Esophagus (tissue), 2 donors: Measurements from ENCODE around the gene DKKL1. TPM values are rescaled to one million over a fixed set of nuclear protein-coding genes. Genes with fewer than 3 reads are reported as not detected.

Experiments
- H3K27ac ChIP-seq, 2 donors: one replicate each; pipeline ENCODE4 v1.5.1; 2013; ENCODE audit warnings: low read depth in 2 of 2, mild to moderate bottlenecking in 2 of 2, inconsistent platforms in 1 of 2, low read length in 1 of 2, moderate library complexity in 1 of 2
- H3K27me3 ChIP-seq, 2 donors: one replicate each; pipeline ENCODE4 v1.6.1; 2013; ENCODE audit warnings: low read length in 2 of 2, control low read depth in 1 of 2, mild to moderate bottlenecking in 1 of 2; ENCODE audit not compliant: insufficient read depth in 2 of 2, control insufficient read depth in 1 of 2
- H3K36me3 ChIP-seq, 2 donors: one replicate each; pipeline ENCODE4 v1.6.1; 2013; ENCODE audit warnings: low read length in 1 of 2; ENCODE audit not compliant: control insufficient read depth in 2 of 2, insufficient read depth in 2 of 2
- H3K4me1 ChIP-seq, 2 donors: one replicate each; pipeline ENCODE4 v1.6.1; 2013; ENCODE audit warnings: low read length in 1 of 2; ENCODE audit not compliant: control insufficient read depth in 2 of 2, insufficient read depth in 2 of 2
- H3K4me3 ChIP-seq, 2 donors: one replicate each; pipeline ENCODE4 v1.5.1; 2013; ENCODE audit warnings: low read length in 2 of 2, mild to moderate bottlenecking in 2 of 2, low read depth in 1 of 2, moderate library complexity in 1 of 2
- H3K9me3 ChIP-seq, 2 donors: one replicate each; pipeline ENCODE4 v1.6.1; 2013; ENCODE audit warnings: mild to moderate bottlenecking in 2 of 2, low read depth in 1 of 2, low read length in 1 of 2, moderate library complexity in 1 of 2; ENCODE audit not compliant: control insufficient read depth in 2 of 2, insufficient read depth in 1 of 2
- WGBS, 2 donors: extraction: QIAGEN DNeasy Blood & Tissue Kit; methylation state at CpG; one replicate each; pipeline ENCODE4 v1.1.7; 2013; 5-methylcytosine and 5-hydroxymethylcytosine counted together
- polyA plus RNA-seq, 2 donors: library from polyadenylated mRNA; stranded (reverse); fragments of 200-250 nt; gene quantifications; one replicate each; pipeline ENCODE4 v1.2.3, GENCODE V29; 2013
- donor health status: healthy with polysubstance abuse.
- donor health status: Bipolar disorder and iron deficiency.

Gene DKKL1
- polyA plus RNA-seq, 2 donors, result 0.07 TPM; not detected in 1

DNA sequence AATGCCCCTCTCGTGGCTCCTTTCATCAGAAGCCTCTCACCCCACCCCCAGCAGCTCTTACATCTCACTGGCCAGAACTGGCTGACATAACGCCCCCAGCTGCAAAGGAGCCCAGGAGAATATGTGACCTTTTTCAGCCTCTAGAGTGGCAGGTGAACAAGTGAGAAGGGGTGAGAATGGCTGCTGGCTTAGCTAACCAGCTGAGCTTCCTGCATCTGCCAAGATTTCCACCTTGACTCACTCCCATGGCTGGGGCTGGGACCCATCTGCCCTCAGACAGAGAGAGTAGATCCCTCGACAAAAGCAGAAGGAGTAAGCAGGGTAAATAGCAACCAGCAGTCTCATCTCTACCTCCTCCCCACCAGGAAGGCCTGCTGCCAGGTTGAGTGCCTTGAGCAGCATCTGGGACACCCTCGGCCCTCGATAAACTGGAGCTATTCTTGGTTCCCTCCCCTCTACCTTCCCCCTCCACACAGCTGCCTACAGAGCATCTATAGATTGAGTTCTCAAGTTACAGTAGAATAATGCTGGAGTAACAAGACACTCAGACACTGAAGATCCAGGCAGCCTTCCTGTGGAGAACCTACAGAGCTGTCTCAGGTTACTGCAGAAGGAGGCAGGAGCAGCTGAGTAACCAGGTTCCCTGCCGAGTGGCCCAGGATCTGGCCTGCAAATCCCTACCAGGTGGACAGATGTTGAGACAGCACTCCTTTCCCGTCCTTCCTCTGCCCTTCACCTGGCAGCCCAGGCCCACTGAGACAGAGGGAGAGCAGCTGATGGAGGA lies 39.9 kb downstream of the DKKL1 start:
- Histone ChIP-seq H3K27me3 (no peaks in the 10 kb centered on the region), H3K36me3 (no peaks in the 10 kb centered on the region), H3K4me3 (no peak overlapping the region), H3K27ac (no peak overlapping the region), H3K9me3 (no peaks in the 10 kb centered on the region), H3K4me1 (no peaks in the 10 kb centered on the region)
- 57 to 65% methylated on average over 7 of the region's 7 CpGs for WGBS, 2 donors

GRCh38 chr19:49407079-49407478 lies 43.4 kb downstream of the DKKL1 start:
- Histone ChIP-seq H3K4me3 (no peak overlapping the region), H3K9me3 (no peaks in the 10 kb centered on the region), H3K27ac (no peak overlapping the region), H3K4me1 (no peaks in the 10 kb centered on the region), H3K27me3 (no peaks in the 10 kb centered on the region), H3K36me3 (no peaks in the 10 kb centered on the region)
- WGBS, 2 donors, result 68 to 69% methylated on average over 7 of the region's 7 CpGs

DNA sequence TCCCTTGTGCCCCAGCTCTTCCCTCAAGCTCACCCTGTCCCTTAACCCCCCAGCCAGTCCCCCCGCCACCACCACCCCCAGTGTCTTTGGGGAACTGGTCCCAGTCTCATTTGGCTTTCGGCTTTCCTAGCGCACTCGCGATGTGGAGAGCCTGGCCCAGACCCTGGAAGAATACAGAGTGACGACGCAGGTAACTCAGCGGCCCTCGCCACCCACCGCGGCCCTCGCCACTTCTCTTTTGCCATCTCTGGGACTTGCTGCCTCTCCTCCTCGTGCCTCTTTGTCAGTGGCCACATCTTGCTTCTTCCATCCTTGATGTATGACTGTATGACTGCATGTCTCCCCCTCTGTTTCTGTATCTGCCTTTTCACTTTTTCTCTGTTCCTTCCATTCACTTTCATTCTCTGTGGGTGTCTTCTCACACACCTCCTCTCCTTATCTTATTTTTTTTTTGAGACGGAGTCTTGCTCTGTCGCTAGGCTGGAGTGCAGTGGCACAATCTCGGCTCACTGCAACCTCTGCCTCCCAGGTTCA lies 43.9 kb downstream of the DKKL1 start:
- 89 to 92% methylated on average over 16 of the region's 16 CpGs for WGBS, 2 donors
- no peak overlapping the region for H3K27ac ChIP-seq
- H3K4me3 ChIP-seq, result no peak overlapping the region
- H3K27me3 ChIP-seq, result no peaks in the 10 kb centered on the region
- no peaks in the 10 kb centered on the region for H3K9me3 ChIP-seq
- no peaks in the 10 kb centered on the region for H3K36me3 ChIP-seq
- H3K4me1 ChIP-seq, result no peaks in the 10 kb centered on the region

- Histone ChIP-seq H3K36me3 (no peaks in the 10 kb centered on the region), H3K4me1 (no peaks in the 10 kb centered on the region), H3K27me3 (no peaks in the 10 kb centered on the region), H3K9me3 (no peaks in the 10 kb centered on the region), H3K27ac (no peak overlapping the region), H3K4me3 (no peak overlapping the region)
- 71 to 74% methylated on average over 8 of the region's 8 CpGs for WGBS, 2 donors
Measured at GRCh38 chr19:49408816-49409440, 45.3 kb downstream of the DKKL1 start.

DNA sequence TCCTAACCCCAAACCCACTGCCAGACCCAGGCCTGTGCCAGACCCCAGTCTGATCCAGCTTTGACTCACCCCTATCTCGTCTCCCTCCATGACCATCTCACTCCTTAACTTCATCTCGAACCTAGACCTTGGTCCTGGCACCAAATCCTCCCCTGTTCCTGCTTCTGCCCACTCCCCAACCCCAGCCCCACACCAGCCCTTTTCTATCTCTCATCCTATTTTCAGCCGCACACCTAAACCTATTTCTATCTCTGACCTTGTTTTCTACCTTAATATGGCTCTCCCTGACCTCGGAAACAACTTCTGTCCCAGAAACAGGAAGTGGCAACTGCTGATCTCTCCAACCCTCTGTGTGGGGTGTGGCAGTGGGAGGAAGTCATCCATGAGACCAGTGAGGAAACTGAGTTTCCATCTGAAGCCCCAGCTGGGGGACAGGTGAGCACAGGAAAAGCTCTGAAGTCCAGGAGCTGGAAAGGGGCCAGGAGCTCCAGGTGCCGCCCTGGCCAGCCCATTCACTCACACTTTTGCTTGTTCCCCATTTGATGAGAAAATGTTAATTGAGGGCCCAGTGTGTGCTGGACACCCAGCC lies 45.9 kb downstream of the DKKL1 start:
- 66 to 70% methylated on average over 5 of the region's 5 CpGs for WGBS, 2 donors
- Histone ChIP-seq H3K4me1 (no peaks in the 10 kb centered on the region), H3K36me3 (no peaks in the 10 kb centered on the region), H3K4me3 (no peak overlapping the region), H3K27me3 (no peaks in the 10 kb centered on the region), H3K27ac (no peak overlapping the region), H3K9me3 (no peaks in the 10 kb centered on the region)

DNA sequence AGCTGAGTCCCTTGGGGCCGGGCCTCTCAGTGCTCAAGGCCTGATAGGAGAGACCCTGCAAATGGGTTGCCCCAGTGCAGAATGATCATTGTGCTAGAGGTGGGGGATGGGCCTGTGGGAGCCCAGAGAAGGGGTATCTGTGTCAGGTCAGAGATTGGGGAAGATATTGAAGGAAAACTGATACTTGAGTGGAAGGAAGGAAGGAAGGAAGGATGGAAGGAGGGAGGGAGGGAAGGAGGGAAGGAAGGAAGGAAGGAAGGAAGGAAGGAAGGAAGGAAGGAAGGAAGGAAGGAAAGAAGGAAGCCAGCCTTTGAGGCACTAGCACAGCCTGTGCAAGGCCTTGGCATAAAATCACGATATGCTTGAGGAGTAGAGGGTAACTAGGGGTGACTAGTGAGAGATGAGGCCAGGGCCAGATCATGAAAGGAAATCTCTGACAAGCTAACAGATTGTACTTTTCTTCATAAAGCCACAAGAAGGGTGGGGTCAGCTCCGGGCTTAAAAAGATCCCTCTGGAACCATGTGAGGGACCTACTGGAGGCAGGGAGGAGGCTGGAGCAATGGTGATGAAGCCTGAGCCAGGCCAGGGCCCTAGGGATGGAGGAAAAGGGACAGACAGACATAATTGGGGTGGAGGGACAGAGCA lies 48.1 kb downstream of the DKKL1 start:
- WGBS, 2 donors, result 74 to 76% methylated on average over 3 of the region's 3 CpGs
- no peaks in the 10 kb centered on the region for H3K4me1 ChIP-seq

GRCh38 chr19:49413348-49413747 lies 49.7 kb downstream of the DKKL1 start:
- H3K27me3 ChIP-seq, result no peaks in the 10 kb centered on the region
- no peak overlapping the region for H3K4me3 ChIP-seq
- no peak overlapping the region for H3K27ac ChIP-seq
- no peaks in the 10 kb centered on the region for H3K9me3 ChIP-seq
- no peaks in the 10 kb centered on the region for H3K36me3 ChIP-seq
- WGBS, 2 donors, result 68 to 74% methylated on average over 9 of the region's 9 CpGs
- H3K4me1 ChIP-seq, result no peaks in the 10 kb centered on the region

More for the DNA sequence above, 48.1 kb downstream of the DKKL1 start:
- no peak overlapping the region for H3K4me3 ChIP-seq
- H3K27ac ChIP-seq, result no peak overlapping the region
- no peaks in the 10 kb centered on the region for H3K27me3 ChIP-seq
- H3K9me3 ChIP-seq, result no peaks in the 10 kb centered on the region
- H3K36me3 ChIP-seq, result no peaks in the 10 kb centered on the region

DNA sequence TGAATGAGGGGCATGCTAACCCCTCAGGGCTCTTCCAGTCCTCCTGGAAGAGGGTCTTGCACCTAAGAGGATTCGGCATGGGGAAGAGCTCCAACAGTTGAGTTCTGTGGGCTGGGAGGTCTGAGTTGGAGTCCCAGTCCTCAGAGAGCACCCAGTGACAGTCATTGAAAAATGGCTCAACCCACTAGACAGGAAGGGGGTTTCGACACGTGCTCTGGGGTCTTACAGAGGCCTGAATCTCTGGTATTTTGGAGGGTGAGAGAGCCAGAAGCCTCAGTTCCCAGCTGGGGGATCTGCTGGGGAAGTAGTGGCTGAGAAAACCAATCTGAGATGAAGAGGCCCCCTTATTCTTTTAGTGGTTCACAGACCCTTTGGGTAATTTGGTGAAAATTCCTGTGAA lies 50.6 kb downstream of the DKKL1 start:
- no peak overlapping the region for H3K4me3 ChIP-seq
- no peaks in the 10 kb centered on the region for H3K4me1 ChIP-seq
- H3K27me3 ChIP-seq, result no peaks in the 10 kb centered on the region
- H3K36me3 ChIP-seq, result no peaks in the 10 kb centered on the region
- WGBS, 2 donors, result 89 to 91% methylated on average over 3 of the region's 3 CpGs
- H3K27ac ChIP-seq, result no peak overlapping the region
- no peaks in the 10 kb centered on the region for H3K9me3 ChIP-seq

GRCh38 chr19:49415102-49415809 lies 51.6 kb downstream of the DKKL1 start:
- 61% methylated on average over 15 of the region's 15 CpGs for WGBS, 2 donors
- no peak overlapping the region for H3K27ac ChIP-seq
- no peaks in the 10 kb centered on the region for H3K36me3 ChIP-seq

More at GRCh38 chr19:49415102-49415809, 51.6 kb downstream of the DKKL1 start:
- Histone ChIP-seq H3K4me3 (no peak overlapping the region), H3K9me3 (no peaks in the 10 kb centered on the region), H3K4me1 (no peaks in the 10 kb centered on the region), H3K27me3 (no peaks in the 10 kb centered on the region)
